OCI-LY1 (cell line): Measurements from ENCODE around the gene CACNA1E.

Source experiments
- EZH2 ChIP-seq: fragments of 200-600 bp; sonication (generic), shearing (Covaris generic); IDR thresholded peaks from 2 replicates; pipeline ENCODE4 v1.8.0; 2017; ENCODE audit warnings: borderline replicate concordance, mixed run types, mild to moderate bottlenecking, antibody characterized with exemption, low read length, moderate library complexity, mixed read lengths
- TF ChIP-seq, protein P1 (sequence below): fragments of 200-600 bp; sonication (generic), shearing (Covaris generic); IDR thresholded peaks from 2 replicates; pipeline ENCODE4 v1.5.1; 2017; ENCODE audit warnings: mild to moderate bottlenecking, antibody characterized with exemption, low read length, moderate library complexity, mixed read lengths

DNA sequence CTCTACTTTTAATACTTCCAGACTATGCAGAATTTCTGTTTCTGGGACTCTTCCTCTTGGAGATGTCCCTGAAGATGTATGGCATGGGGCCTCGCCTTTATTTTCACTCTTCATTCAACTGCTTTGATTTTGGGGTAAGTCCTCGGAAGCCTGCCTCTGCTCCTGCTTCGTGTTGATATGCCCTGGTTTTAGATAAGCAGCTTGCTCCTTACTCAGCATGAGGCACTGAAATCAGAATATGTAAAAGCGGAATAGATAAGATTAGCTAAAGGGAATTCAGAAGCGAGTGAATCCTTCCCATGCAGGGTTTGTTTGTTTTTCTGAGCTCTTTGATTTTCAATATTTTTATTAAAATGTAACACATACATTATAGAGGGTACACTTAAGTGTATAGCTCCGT, 234.7 kb downstream of the CACNA1E start:
- TF ChIP-seq EZH2: no peak
- TF ChIP-seq, protein P1, sequence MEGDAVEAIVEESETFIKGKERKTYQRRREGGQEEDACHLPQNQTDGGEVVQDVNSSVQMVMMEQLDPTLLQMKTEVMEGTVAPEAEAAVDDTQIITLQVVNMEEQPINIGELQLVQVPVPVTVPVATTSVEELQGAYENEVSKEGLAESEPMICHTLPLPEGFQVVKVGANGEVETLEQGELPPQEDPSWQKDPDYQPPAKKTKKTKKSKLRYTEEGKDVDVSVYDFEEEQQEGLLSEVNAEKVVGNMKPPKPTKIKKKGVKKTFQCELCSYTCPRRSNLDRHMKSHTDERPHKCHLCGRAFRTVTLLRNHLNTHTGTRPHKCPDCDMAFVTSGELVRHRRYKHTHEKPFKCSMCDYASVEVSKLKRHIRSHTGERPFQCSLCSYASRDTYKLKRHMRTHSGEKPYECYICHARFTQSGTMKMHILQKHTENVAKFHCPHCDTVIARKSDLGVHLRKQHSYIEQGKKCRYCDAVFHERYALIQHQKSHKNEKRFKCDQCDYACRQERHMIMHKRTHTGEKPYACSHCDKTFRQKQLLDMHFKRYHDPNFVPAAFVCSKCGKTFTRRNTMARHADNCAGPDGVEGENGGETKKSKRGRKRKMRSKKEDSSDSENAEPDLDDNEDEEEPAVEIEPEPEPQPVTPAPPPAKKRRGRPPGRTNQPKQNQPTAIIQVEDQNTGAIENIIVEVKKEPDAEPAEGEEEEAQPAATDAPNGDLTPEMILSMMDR: no peak
